HT1080 (cell line): ENCODE results near the gene TTR. TPM values are rescaled to one million over a fixed set of nuclear protein-coding genes. Genes with fewer than 3 reads are reported as not detected.

Experiments used
- DNase-seq: peaks from one replicate; pipeline ENCODE4 v3.0.0-alpha.2; 2015; ENCODE audit warnings: low read depth
- polyA plus RNA-seq, 2 experiments: library from polyadenylated mRNA; depleted of rRNA; stranded (reverse); fragments of >200 nt; gene quantifications; 2 replicates each; pipeline ENCODE4 v1.2.3, GENCODE V29; 2015
- total RNA-seq: library from RNA; depleted of rRNA; stranded (reverse); fragments of >200 nt; shearing (Covaris generic); gene quantifications from 2 replicates; pipeline ENCODE4 v1.2.3, GENCODE V29; 2014; rRNA removed

TTR gene
- total RNA-seq = not detected in 2 replicates
- not detected in 2 replicates for polyA plus RNA-seq (2015; cell fraction: cytosol; rRNA removed)
- polyA plus RNA-seq (2015; cell fraction: nucleus; rRNA removed) = not detected in 2 replicates

GRCh38 chr18:31591628-31592027, at the start of gene TTR:
Gene TTR (plus strand): TSS chr18:31591877. CDS start chr18:31591903, 26 bp downstream.
- DNase-seq = no peak

- peak; percentile 8 for DNase-seq
Observed at GRCh38 chr18:31546476-31546875, 45.2 kb upstream of the TTR start.

- no peak for DNase-seq
Observed at GRCh38 chr18:31548853-31549252, 42.8 kb upstream of the TTR start.

GRCh38 chr18:31549416-31549815, 42.3 kb upstream of the TTR start:
- no peak for DNase-seq

DNA sequence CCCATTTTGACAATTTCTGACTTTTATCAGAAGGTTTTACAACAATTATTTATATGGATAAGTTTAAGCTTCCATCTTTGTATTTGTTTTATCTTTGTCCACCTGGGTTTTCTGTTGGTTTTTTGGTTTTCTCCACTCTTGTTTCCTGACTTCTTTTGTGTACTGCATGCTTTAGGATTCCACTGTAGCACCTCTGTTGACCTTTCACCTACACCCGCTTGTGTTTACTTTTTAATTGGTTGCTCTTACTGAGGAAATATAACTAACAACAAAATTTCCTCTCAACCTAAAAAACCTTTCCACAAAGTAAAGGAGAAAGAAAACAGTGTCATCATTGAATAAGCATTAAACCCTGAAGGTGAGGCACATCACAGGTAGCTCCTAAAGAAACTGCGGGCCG, 39.8 kb upstream of the TTR start:
- no peak for DNase-seq

- DNase-seq = peak; percentile 14
Observed at GRCh38 chr18:31553800-31554199, 37.9 kb upstream of the TTR start.

- no peak for DNase-seq
Observed at GRCh38 chr18:31554776-31555175, 36.9 kb upstream of the TTR start.

GRCh38 chr18:31555971-31556747, 35.5 kb upstream of the TTR start:
- DNase-seq = peak; percentile 69

DNA sequence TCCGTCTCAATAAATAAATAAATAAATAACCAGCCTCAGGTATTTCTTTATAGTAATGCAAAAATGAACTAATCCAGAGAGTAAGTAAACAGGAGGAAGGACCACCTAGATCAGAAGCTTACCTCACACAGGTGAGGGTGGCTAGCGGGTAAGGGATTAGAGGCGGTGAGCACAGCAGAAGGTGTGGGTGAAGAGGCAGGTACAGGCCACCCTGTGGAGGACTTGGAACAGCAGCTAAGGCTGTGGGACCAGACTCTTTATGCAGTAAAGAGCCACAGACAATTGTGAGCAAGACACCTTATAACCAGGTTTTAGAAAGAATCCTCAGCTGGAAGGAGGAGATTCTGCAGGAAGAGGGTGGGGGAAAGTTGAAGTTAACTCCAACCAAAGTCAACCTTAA, 34.2 kb upstream of the TTR start:
- DNase-seq = no peak

GRCh38 chr18:31558567-31558966, 33.1 kb upstream of the TTR start:
- DNase-seq = no peak

GRCh38 chr18:31562726-31563125, 29.0 kb upstream of the TTR start:
- DNase-seq = no peak

- DNase-seq = no peak
Observed at GRCh38 chr18:31563778-31564177, 27.9 kb upstream of the TTR start.

- DNase-seq = no peak
Observed at GRCh38 chr18:31565345-31565744, 26.3 kb upstream of the TTR start.

DNA sequence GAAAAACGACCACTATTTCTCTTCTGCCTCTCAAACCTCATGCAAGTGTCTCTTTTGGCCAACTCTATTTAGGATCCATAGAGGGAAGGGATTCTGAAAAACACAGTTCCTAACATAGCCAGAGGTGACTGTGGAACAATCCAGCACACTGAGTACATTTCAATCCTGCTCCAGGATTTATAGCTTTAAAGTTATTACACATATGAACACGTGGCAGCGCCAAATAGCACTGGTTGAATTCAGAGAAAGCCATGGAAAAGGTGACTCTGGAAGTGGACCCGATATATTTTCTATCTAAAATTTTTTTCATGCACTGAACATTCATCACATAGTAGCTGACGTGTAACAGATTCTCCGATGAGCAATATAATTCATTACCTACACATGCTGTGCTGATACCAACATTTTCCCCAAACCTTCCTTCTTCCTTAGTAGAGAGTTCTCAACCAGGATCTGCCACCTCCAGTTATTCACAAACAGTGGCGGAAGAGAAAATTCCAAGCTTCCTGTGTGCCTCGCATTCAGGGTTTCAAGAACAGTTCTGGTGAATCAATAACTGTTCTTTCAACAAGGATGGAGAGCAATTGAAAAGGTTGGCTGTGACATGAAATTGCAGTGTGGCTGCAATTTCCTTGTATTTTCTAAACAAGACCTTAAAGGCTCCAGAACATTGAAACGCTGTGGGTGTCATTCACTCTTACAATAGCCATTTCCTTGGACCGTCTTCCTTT, 25.7 kb upstream of the TTR start:
- no peak for DNase-seq

DNA sequence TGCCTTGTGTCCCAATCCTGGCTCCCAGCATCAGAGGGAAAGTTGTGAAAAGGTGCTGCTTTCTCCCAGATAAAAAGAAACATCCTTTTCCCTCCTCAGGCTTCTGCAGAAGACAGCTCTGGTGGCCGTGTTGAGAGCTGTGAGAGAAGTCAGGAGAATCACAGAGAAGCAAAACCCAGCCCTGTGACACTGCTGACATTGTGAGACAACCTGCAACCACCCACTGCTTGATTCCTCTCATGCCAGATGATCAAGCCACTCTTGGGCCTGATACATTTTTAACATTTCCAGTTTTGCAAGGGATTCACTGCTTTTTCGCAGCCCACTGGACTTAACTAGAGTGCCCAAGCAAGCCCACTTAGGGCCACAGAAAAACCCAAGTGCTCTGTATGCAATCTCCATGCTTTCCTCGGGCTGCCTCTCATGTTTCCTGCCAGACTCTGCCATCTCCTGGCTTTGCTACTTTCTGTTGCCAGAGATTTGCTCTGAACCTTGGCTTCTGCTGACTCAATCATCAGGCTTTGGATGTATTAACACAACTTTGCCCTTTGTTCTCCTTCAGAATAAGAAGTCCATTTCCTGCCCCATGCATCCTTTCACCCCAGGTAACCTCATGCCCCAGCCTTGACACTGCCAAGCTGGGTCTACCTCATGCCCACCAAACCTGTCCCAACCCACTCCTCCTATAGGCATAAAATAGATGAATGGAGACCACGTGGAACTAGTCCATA, 24.9 kb upstream of the TTR start:
- DNase-seq = peak; percentile 14

DNA sequence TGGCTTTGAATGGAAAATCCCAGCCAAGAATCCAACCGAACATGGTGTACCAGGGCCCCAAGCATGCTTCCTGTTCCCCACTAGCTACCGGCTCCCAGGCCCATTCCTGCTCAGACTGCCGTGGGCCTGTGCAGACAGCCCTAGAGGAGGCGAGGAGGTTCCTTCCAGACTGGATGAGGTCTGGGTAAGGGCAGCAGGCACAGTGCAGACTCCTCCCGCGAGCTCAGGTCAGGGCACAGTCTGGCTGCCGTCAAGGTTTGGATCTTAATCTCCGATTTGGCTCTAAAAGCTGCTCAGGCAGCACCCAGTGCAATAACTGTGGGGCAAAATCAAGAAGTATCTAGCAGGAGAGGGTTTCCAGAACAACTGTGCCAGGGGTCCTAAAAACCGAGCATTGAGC, 19.3 kb upstream of the TTR start:
- no peak for DNase-seq

DNA sequence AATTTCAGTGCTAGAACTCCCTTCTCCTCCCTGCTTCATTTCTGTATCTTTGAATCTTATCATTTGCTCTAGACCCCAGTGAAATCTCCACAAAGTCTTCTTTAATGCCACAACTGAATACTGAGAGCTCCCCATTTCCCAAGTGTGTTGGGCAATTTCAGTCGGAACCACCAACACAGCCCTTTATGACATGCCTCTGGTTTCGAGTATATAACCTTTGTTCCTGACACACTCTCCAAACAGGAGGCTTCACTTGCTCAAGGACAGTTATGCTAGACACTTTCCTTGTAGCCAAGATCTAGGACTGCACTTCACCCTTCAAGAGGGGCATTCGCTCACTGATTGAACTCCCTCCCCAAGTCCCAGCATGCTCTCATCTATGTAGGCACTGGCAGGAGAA, 18.6 kb upstream of the TTR start:
- DNase-seq = no peak

- DNase-seq = no peak
Observed at GRCh38 chr18:31574359-31574758, 17.3 kb upstream of the TTR start.

- no peak for DNase-seq
Observed at GRCh38 chr18:31575515-31576257, 16.0 kb upstream of the TTR start.

DNA sequence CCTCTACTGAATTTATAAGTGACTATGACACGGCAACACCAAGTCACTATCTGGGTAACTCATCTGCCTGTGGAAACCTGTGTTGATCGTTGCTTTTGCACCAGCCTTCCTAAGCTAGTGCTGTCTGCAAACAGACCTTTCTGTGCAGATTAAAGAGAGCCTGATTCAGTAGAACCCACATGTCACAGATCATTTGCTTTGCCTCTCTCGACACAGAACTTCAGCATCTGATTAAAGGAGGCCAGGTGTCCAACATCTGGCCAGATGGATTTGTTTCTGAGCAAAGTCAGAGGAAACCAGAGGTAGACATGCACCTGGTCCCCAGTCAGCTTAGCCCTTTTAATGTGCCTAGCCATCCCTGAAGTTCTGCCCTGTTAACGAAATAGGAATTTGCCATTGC, 15.0 kb upstream of the TTR start:
- DNase-seq = no peak

GRCh38 chr18:31577195-31577594, 14.5 kb upstream of the TTR start:
- no peak for DNase-seq
